Stimulated activated CD8-positive, alpha-beta memory T cell treated with anti-CD3 and anti-CD28 coated beads, Interleukin-12 subunit alpha, Interleukin-12 subunit beta, amount 100 ng/mL, for 24 hours (primary cell): ENCODE data around the gene IQSEC1.

Experiments used
- DNase-seq: peaks from one replicate; pipeline ENCODE4 v3.0.0-alpha.2; 2020; ENCODE audit errors: extremely low read depth

IQSEC1 gene

DNA sequence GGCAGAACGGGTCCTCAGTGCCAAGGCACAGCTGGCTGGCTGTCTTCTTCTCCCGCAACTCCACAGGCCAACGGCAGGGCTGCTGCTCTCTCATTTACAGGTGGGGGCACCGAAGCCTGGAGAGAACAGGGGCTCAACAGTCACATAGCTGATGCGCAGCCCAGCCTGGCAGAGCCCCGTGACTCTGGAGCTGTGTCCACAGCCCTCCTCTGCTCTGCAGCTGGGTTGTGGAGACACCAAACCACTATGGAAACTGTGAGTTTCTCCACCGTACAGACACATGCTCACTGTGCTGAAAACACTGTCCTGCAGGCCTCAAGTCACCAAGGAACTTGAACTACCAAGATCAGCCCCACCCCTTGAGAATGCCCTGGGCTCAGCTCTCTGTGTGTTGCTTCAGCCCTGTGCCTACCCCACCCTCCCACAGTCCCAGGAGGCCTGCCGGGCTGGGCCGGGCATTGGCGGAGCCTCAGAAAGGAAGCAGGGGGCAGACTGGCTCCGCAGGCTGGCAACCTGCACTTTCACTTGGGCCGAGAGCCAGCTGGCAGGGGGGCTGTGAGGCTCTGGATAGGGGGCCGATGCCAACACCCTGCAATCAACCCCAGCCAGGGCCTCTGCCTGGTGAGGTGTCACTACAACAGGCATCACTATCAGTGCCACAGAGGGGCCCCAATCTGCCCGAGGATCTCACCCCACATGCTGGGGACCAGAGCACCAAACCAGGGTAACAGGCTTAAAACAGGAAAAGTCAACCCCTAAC is 118.2 kb downstream of the IQSEC1 start:
- no peak for DNase-seq

GRCh38 chr3:12954180-12954579 is 119.0 kb downstream of the IQSEC1 start:
- DNase-seq = no peak

DNA sequence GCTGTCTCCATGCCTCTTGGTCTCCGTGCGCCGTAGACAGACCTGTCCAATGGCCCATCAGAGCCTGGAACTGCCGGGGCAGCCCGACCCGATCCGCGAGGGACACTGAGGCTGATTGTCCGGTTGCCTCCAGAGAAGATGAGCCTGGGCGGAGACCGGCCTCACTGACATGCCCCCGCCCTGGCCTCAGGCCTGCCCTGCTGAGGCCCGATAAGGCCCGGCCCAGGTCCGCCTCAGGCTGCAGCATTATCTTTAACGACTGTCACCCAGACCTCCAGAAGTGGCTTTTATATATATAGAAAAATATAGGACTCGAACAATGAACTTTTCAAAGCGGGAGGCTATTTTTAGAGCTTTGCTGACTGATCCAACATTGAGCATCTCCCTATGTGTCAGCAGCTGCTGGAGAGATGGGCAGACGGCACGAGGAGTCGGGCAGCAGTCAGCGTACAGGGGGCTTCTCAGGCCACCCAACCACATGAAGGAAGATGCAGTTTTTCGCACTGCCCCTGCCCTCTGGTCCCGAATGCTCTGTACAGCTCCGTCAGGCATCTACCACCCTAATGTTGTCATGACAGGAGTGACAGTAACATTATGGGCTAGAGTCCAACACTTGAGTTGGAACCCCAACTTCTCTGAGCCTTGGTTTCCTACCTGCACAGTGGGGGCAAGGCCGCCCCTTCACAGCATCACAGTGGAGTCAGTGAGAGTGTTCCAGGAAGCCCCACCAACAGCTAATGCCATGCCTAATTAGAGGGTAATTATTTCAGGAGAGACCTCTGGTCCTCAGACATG is 119.8 kb downstream of the IQSEC1 start:
- no peak for DNase-seq

DNA sequence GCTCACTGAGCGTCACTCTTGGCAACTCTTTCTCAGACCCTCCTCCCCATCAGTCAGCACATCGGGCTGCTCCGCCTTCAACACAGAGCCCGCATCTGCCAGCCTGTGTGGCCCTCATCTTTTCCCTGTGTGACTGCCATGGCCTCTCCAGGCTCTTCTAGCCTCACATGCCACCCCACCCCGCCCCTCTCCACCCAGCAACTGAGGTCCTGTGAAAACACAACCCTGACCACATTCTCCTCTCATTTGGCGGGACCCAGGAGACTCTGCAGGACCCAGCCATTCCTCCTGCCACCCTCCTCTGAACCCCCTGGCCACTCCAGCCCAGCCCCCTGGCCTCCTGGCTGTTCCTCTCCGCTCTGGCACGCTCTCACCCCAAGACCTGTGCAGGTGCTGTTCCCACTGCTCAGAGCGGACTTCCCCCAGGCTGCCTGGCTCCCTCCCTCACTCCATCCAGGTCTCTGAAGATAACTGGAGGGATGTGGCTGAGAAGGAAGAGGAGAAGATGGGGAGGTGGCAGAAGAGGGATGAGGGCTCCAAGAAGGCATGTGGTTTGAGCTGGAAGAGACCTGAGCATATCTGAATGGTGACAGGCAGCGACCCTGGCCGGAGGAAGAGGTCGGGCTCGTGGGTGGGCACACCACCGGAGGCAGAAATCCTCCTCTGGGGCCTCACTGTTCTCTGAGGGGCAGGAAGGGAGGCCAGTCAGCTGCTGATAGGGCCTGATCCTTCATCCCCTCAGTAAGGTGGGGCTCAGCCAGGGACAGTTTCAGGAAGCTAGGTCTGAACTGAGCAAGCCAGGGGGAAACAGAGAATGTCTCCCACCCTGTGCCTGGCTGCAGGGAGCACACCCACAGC is 120.7 kb downstream of the IQSEC1 start:
- DNase-seq = no peak

DNA sequence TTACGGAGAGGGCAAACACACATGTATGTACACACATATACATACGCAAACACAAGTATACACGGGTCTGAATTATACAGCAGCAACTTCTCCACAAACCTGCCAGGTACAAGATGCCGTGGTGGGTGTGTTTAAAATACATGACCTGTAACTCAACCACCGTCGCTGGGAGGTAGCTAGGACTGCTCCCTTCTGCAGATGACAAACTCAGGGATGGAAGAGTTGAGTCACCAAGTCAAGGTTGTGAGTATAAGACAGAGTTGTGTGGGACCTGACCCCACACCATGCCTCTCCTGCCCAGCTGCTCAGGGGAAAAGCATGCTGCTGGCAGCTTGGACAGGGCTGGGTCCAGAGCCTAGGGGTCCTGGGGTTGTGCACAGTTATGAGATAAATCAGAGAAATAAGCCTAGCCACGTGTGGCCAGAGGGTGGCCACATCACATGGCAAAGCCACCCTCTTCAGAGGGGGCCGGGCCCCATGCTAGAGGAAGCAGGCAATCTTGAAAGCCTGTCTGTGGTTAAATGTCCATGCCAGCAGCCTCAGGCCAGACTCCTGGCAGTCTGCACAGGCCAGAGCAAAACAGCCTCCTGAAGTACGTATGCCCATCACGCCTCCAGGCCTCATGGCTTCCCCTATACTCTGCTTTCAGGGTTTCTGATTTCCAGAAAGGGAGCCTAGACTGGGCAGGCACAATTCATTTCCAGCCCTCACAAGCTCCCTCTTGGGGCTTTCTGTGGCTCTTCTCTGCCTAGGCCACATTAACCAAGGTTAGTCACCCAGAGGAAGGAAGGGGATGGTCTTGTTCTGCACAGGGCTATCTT is 124.1 kb downstream of the IQSEC1 start:
- DNase-seq = peak; percentile 15

DNA sequence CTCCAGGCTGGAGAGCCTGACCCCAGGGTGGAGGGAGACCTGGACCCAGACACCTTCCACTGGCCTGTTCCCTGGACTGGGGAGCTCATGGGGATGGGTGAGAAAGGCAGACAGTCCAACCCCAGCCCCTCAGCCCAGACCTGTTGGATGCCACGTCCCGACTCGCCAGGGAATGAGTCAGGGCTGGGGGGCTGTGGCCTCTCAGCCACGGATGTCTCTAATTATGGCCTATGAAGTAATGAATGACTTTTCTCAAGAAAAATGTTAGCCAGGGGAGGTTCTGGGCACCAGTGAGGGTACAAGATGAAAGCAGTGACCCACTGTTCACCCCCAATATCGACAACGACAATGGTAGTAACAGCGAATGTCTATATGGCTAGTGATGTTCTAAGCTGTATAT is 124.9 kb downstream of the IQSEC1 start:
- no peak for DNase-seq

DNA sequence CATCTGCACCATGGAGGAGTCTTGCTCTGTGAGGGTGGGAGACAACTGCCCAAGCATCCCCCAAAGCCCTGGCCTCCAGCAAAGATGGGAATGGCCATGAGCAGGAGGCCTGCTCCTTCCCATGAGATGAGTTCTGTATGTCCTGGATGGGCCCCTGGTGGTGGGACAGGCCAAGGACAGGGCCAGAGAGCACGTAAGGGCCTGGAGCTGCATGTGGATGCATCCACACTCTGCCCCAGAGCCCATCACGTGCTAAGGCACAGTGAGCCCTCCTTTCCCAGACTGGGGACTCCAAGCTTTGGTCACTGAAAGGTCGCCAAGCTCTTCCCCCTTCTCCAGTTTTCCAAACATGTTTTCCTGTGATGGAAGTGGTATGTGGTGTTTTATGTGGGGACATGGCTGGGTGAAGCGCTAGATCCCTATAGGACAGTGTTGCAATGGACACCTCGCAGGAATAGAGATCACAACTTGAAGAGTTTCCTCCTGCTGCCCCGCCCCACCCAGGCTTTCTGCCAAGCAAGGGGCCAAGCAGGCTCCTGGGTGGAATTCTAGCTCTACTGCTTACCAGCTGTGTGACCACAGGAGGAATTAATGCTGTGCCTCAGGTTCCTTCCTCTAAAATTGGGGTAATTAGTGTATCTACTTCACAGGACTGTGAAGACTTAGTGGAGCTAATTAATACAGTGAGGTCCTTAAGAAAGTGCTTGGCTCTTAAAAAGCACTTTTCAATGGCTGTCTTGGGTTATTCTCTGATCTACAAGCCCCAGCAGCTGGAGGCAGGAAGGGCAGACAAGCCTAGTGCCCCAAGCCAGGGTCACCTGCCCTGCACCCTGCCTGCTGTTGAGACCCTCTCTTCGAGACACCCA is 125.5 kb downstream of the IQSEC1 start:
- DNase-seq = no peak

DNA sequence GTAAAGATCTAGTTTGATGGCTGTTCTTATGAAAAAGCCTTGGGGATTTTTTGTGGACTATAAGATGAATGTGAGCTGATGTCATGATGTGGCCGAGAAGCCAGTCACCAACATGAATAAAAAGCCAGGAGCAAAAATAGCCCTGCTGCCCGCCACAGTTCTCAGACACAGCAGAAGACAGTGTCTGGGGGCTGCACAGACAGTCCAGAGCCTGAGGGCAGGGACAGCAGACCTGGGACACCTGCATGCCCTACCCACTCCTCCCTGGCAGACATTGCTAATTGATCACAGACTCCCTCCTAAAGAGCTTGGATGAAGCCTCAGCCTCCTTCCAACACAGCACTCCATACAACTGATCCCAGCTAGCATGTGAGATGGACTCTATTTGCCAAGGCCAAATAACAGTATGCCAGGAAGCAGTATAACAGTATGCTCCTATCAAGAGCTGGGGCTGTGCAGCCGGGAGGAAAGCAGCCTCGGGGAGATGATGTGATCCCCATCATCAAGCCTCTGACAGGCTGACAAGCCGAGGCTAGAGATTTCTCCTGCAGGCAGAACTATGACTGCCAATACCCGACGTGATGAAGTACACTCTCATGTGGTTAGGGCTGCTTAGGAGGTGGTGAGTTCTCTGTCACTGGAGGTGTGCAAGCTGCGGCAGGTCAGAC is 126.4 kb downstream of the IQSEC1 start:
- no peak for DNase-seq

- DNase-seq = no peak
Observed at GRCh38 chr3:12946251-12946648, 127.0 kb downstream of the IQSEC1 start.

GRCh38 chr3:12944849-12945248 is 128.4 kb downstream of the IQSEC1 start:
- DNase-seq = no peak

- DNase-seq = no peak
Observed at GRCh38 chr3:12944413-12944812, 128.8 kb downstream of the IQSEC1 start.

GRCh38 chr3:12943124-12944021 is 129.9 kb downstream of the IQSEC1 start:
- DNase-seq = no peak

- no peak for DNase-seq
Observed at GRCh38 chr3:12941495-12942023, 131.7 kb downstream of the IQSEC1 start.

DNA sequence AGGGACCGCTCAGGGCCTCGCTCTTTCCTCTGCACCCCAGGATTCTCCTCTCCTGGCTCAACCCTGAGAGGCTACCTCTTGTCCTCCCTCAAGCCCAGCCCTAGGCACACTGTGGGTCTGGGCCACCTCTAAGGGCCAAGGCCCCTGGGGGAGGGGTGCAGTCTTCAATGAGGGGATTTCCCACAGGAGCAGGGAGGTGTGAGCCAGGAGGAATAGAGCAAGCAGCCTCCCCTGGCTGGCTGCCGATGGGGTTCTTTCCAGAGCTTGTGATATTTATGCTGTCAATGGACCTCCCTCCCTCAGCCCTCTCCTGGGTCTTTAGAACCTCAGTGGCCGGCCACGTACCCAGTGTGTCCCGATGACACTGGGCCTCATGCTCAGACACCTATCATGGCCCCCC is 132.4 kb downstream of the IQSEC1 start:
- no peak for DNase-seq

GRCh38 chr3:12939137-12939536 is 134.1 kb downstream of the IQSEC1 start:
- no peak for DNase-seq

- no peak for DNase-seq
Observed at GRCh38 chr3:12938258-12938711, 134.9 kb downstream of the IQSEC1 start.

DNA sequence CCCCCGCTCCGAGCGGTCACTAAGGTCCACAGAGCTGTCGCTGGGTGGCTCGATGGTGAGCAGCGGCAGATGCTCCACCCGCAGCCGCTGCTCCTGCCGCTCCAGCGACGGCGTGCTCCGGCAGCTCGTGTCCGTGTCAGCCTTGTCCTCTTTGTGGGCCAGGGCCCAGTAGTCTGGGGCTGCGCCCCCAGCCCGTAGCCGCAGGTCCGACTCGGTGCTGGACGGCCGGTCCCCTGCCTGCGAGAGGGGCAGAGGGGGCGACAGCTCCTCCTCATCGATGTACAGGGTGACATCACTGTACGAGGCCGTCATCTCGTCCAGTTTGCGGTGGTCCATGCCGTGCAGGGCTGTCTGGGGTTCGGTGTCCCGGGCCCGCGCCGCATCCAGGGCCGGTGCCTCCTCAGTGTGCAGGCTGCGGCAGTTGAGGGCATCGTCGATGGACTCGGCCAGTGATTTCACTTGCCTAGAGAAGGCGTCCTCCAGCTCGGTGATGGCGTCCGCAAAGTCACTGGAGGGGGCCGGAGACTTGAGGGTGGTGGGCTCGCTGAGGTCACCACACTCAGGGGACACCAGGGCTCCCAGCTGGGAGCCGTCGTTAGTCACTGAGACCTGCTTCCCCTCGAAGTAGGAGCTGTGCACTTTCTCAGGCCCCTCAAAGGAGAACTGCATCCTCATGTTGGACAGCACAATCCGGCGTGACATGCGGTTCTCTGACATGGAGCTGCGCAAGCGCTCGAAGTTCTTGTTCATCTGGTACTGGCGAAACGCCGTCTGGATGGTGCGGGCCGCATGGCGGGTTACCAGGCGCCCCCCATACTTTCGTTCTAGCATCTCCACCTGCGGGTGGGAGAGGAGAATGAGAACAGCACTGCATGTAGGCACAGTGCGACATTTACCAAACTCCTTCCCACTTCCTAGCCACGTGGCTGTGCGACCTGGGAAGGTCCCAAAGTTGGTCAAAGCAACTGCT is 137.1 kb downstream of the IQSEC1 start:
- no peak for DNase-seq
